OCI-LY7 (cell line): ENCODE results near the gene SNAI3. TPM values are rescaled to one million over a fixed set of nuclear protein-coding genes. Genes with fewer than 3 reads are reported as not detected.

Experiments used
- BruUV-seq: library from RNA; stranded (reverse); fragments of 400-500 nt; replicated peaks from 2 replicates; lab custom pipeline; 2021; lab: Mats Ljungman, UMichigan
- CTCF ChIA-PET: fragments of 300-600 bp; sonication (Branson Sonifier 250); formaldehyde crosslinking; loops from one replicate; lab custom pipeline; 2022; ENCODE audit warnings: antibody characterized with exemption; ENCODE audit not compliant: unreplicated experiment; lab: Charles Lee
- POLR2A ChIA-PET: fragments of 300-600 bp; sonication (Branson Sonifier 250); formaldehyde crosslinking; loops from one replicate; lab custom pipeline; 2022; ENCODE audit warnings: antibody characterized with exemption; lab: Charles Lee
- DNase-seq: peaks from one replicate; pipeline ENCODE4 v3.0.0-alpha.2; 2015; ENCODE audit warnings: low spot score
- H2AFZ ChIP-seq: fragments of 200-600 bp; sonication (generic), shearing (Covaris generic); 2 replicates; pipeline ENCODE4 v1.6.1; 2014; ENCODE audit warnings: mild to moderate bottlenecking, antibody characterized with exemption, low read length, moderate library complexity
- H3K27ac ChIP-seq: fragments of 200-600 bp; sonication (generic); 2 replicates; pipeline ENCODE4 v1.5.1; 2014; ENCODE audit warnings: mixed run types, low read depth, mild to moderate bottlenecking, moderate library complexity, low read length, inconsistent platforms; ENCODE audit not compliant: poor library complexity, severe bottlenecking
- H3K36me3 ChIP-seq: fragments of 200-600 bp; sonication (generic); 2 replicates; pipeline ENCODE4 v1.6.1; 2014; ENCODE audit warnings: mild to moderate bottlenecking, antibody characterized with exemption, low read length, moderate library complexity, mixed read lengths; ENCODE audit not compliant: insufficient read depth
- H3K4me1 ChIP-seq: fragments of 200-600 bp; sonication (generic); 2 replicates; pipeline ENCODE4 v1.5.1; 2014; ENCODE audit warnings: mild to moderate bottlenecking, low read length; ENCODE audit not compliant: insufficient read depth, poor library complexity, severe bottlenecking
- H3K4me2 ChIP-seq: fragments of 200-600 bp; sonication (generic); 2 replicates; pipeline ENCODE4 v1.6.1; 2014; ENCODE audit warnings: mild to moderate bottlenecking, low read length
- H3K4me3 ChIP-seq: fragments of 200-600 bp; sonication (generic); 2 replicates; pipeline ENCODE4 v1.5.1; 2014; ENCODE audit warnings: mild to moderate bottlenecking, low read depth, low read length; ENCODE audit not compliant: poor library complexity, severe bottlenecking
- H3K79me2 ChIP-seq: fragments of 200-600 bp; sonication (generic); 2 replicates; pipeline ENCODE4 v1.6.1; 2016; ENCODE audit warnings: low read depth, mild to moderate bottlenecking, low read length, moderate library complexity, mixed read lengths; ENCODE audit not compliant: insufficient read depth
- H3K9me2 ChIP-seq: fragments of 200-600 bp; sonication (generic); 2 replicates; pipeline ENCODE4 v1.6.1; 2016; ENCODE audit warnings: mild to moderate bottlenecking, low read length, mixed read lengths; ENCODE audit not compliant: insufficient read depth
- H3K9me3 ChIP-seq: fragments of 200-600 bp; sonication (generic); 2 replicates; pipeline ENCODE4 v1.6.1; 2014; ENCODE audit warnings: mild to moderate bottlenecking, mixed run types, low read length, mixed read lengths
- H4K20me1 ChIP-seq: fragments of 200-600 bp; sonication (generic); 2 replicates; pipeline ENCODE4 v1.6.1; 2014; ENCODE audit warnings: mild to moderate bottlenecking, antibody characterized with exemption, low read length, moderate library complexity, mixed read lengths; ENCODE audit not compliant: insufficient read depth
- CTCF ChIP-seq: fragments of 200-600 bp; sonication (generic); conservative IDR thresholded peaks from 2 replicates; pipeline ENCODE4 v1.5.1; 2014; ENCODE audit warnings: mild to moderate bottlenecking, antibody characterized with exemption, low read length, moderate library complexity, mixed read lengths
- EZH2phosphoT487 ChIP-seq: fragments of 200-600 bp; sonication (generic); IDR thresholded peaks from 2 replicates; pipeline ENCODE4 v1.6.1; 2018; ENCODE audit warnings: low read depth, borderline replicate concordance, mild to moderate bottlenecking, mixed run types, antibody characterized with exemption, low read length, moderate library complexity, mixed read lengths
- intact Hi-C: fragments of 100-400 bp; cut with micrococcal nuclease; formaldehyde crosslinking; loops from one replicate; pipeline ENCODE4 v1.10.0; 2022; ENCODE audit not compliant: unreplicated experiment
- total RNA-seq, 2 experiments: library from RNA; depleted of rRNA in 1 of 2; stranded (reverse); fragments of >200 nt in 1 of 2; shearing (Covaris generic) in 1 of 2; gene quantifications; 2 replicates each; pipeline ENCODE4 v1.2.3, GENCODE V29; 2014 to 2022

Gene SNAI3
- total RNA-seq, 2 experiments from 2014 or later, result 3.1 to 3.3 TPM

GRCh38 chr16:88681709-88682451, 4.4 kb downstream of the SNAI3 start:
- H4K20me1 ChIP-seq, result no peaks in the 10 kb centered on the region

GRCh38 chr16:88681084-88681680, 5.1 kb downstream of the SNAI3 start:
- no peaks in the 10 kb centered on the region for H3K79me2 ChIP-seq
- H2AFZ ChIP-seq, result peak overlapping the region; percentile 12; the same call in 1 of the 2 replicates
- H3K4me3 ChIP-seq, result peak overlapping the region; percentile 56
- H3K36me3 ChIP-seq, result 0 out of 2 replicates have a peak, but pooled peaks cover under 1% of the 10 kb centered on the region
- H3K4me2 ChIP-seq, result peak overlapping the region; percentile 76
- H3K9me3 ChIP-seq, result no peaks in the 10 kb centered on the region
- no TSS peak for BruUV-seq
- ChIA-PET POLR2A (interaction anchor here (1.8 kb wide), 1 partner anchor 16 kb away, joined by 11 read pairs; no protein-coding TSS in a partner anchor), CTCF (interaction anchor here (0.7 kb wide), 1 partner anchor 21 kb away, joined by 4 read pairs; no protein-coding TSS in a partner anchor)
- intact Hi-C loops, result loop anchor here (1.0 kb wide), 3 partner anchors 18 to 47 kb away; partner anchors contain the start of gene MVD
- H4K20me1 ChIP-seq, result no peaks in the 10 kb centered on the region
- peaks cover 59% of the 10 kb centered on the region for H3K4me1 ChIP-seq
- peak overlapping the region; percentile 94 for H3K27ac ChIP-seq
- H3K9me2 ChIP-seq, result no peaks in the 10 kb centered on the region
- peak; percentile 93 for DNase-seq
- no peak for TF ChIP-seq EZH2phosphoT487
- TF ChIP-seq CTCF, result peak; percentile 84

More at GRCh38 chr16:88681709-88682451, 4.4 kb downstream of the SNAI3 start:
- H3K9me2 ChIP-seq, result no peaks in the 10 kb centered on the region
- CTCF ChIA-PET, result interaction anchor here (0.7 kb wide), 1 partner anchor 20 kb away, joined by 4 read pairs; no protein-coding TSS in a partner anchor
- no peaks in the 10 kb centered on the region for H3K9me3 ChIP-seq
- peak overlapping the region; percentile 56 for H3K4me3 ChIP-seq
- BruUV-seq, result TSS peak; percentile 36
- peak overlapping the region; percentile 94 for H3K27ac ChIP-seq
- POLR2A ChIA-PET, result interaction anchor here (1.8 kb wide), 1 partner anchor 17 kb away, joined by 11 read pairs; no protein-coding TSS in a partner anchor
- DNase-seq, result peak; percentile 99
- H3K4me2 ChIP-seq, result peak overlapping the region; percentile 76
- H3K79me2 ChIP-seq, result no peaks in the 10 kb centered on the region
- no peaks in the 10 kb centered on the region for H3K36me3 ChIP-seq
- TF ChIP-seq EZH2phosphoT487 (no peak), CTCF (no peak)
- peak overlapping the region; percentile 53; the same call in 1 of the 2 replicates for H2AFZ ChIP-seq
- H3K4me1 ChIP-seq, result peaks cover 63% of the 10 kb centered on the region
- intact Hi-C loops, result loop anchor here (1.0 kb wide), 3 partner anchors 19 to 48 kb away; partner anchors contain the start of gene MVD
